NCI-H526 (cell line): ENCODE results near the gene GABBR2.

Experiments
- DNase-seq, 2 experiments: peaks; one replicate each; lab custom pipeline; 2025; lab: John Stamatoyannopoulos, UW

The GABBR2 gene

GRCh38 chr9:98720402-98720801 lies 11.7 kb upstream of the GABBR2 start:
- DNase-seq = no peak

GRCh38 chr9:98719055-98719454 lies 10.3 kb upstream of the GABBR2 start:
- no peak for DNase-seq

GRCh38 chr9:98714833-98715232 lies 6.1 kb upstream of the GABBR2 start:
- no peak for DNase-seq

DNA sequence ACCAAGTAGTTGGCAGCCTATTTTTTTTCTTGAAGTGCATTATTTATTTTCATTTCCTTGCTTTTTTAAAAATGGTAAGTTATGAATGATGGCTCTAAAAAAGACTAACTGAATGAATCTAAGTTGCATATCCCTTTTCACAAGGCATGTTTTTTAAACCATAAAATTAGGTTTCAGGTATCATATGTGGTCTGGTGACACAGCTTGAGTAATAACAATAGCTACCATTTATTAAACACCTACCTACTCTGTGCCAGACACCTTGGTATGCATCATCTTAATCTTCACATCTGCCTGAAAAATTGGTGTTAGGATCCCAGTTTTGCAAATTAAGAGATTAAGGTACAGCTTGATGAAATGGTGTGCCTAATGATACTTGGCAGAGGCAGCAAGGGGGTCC lies 4.3 kb upstream of the GABBR2 start:
- DNase-seq = no peak

- no peak for DNase-seq
Observed at GRCh38 chr9:98709968-98710965, 1.5 kb upstream of the GABBR2 start.

- peak in 1 of 2 experiments; percentile 33 for DNase-seq
Observed at GRCh38 chr9:98708103-98708932, 417 bp downstream of the GABBR2 start.

DNA sequence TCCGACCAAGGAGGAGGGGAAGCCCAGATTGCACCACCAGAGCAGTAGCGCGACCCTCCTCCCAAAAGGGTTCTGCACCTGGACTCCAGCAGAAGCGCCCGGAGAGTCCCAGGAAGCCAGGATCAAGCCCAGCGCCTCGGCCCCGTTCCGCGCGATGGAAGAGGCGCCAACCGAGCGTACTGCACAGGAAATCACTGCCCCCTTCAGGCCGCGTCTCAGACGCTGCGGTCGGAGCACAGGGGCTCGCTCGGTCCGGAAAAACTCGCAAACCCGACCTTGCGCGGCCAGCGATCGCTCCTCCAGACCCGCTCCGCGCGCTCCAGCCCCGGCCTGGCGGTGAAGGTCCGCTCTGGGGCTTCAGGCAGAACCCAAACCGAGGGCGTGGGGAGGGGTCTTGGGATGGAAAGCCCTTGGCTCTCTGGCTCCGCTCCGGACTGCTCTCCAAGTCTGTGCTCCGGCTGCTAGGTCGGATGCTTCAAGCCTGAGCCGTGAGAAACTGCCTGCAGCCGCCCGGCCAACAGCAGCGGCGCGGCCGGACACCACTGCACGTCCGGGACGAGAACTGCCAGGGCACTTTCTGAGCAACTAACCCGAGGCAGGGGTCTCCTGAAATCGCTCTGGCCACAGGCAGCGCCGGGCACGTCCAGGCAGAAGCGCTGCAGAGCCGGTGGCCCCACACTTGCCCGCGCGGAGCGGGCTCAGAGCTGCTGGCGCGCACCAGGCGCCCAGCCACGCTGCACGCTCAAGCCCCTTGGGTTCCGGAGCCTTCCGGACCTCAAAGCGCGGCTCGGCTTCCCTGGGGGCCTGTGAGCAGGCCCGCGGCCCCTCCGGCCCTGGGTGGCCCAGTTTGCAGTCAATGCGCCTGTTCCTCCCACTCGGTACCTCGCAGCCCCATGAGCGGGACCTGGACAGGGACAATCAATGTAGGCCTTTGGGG lies 1.3 kb downstream of the GABBR2 start:
- peak; percentile 67 to 86 for DNase-seq

DNA sequence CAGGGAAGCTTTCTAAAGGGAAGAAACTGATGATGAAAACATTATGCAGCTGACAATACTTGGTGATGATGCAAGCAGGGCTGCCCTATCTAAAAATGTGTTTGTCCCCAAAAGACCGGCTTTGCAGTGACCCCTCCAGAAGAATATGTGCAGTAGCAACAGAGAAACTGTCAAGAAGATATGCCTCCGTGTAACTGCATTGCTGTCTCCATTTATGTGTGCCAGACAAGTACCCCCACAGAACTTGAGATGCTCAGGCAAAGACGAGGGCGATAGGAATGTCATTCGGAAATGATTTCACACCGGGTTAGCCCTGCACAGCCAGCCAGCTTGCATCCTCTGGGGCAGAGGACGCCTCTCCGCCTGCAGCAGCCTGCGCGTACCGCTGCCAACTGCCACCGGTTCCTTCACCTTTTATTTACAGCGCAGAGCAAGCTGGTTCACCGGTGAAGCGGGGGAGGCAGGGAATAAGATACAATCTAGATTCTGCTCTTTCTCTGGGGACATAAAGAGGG lies 2.0 kb downstream of the GABBR2 start:
- DNase-seq = peak in 1 of 2 experiments; percentile 53

- DNase-seq = no peak
Observed at GRCh38 chr9:98702835-98703380, 5.8 kb downstream of the GABBR2 start.

- no peak for DNase-seq
Observed at GRCh38 chr9:98702340-98702739, 6.4 kb downstream of the GABBR2 start.

DNA sequence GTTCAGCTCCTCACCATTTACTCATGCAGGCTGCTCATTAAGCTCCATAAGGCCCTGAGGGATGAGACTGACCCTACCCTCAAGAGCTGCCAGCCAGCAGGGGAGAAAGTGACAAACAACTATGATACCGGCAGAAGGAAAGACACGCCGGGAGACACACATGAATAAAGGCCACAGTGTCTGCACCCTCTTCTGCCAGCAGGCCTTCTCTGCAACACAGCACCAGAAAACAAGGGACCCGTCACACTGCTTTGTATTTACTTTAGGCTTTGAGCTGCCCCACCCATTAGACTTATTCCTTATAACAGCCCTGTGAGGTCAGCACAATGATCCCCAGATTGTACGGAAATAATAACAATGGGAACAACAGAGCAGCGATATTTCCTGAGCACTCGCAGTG lies 7.2 kb downstream of the GABBR2 start:
- no peak for DNase-seq

- DNase-seq = no peak
Observed at GRCh38 chr9:98700801-98701200, 7.9 kb downstream of the GABBR2 start.

DNA sequence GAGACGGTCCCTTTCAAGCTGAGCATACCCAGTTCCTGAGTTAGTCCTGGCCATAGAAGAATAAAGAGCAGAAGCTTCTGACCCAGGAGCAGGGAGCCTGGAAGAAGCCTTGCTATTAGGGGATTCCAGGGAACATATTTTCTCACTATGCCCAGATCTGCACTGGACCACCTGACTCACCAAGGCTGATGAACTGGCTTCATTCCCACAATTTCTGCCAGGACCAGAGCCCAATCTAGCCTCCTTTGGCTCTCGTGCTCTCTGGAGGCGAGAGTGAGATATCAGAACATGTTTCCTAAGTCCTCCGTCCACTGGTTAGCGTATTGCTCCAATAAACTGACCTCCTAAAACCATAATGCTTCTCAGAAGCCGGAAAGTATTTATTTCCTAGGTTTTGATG lies 9.9 kb downstream of the GABBR2 start:
- DNase-seq = no peak

DNA sequence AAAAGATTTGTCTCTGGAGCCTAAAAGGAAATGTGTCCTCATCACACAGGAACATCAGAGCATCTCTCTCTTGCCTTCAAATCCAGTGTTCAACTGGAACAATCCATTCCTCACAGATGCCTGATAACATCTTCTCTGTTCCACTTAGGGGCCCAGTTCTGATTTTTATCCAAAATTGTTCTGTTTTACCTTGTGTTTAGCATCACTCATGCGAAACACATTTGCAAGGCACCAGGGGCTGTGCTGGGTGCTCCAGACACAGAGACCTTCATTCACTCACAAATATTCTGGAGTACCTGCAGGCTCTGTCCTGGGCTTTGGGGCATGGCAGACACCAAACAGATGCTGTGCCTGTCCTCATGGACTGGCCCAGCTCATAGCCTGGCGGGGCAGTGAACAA lies 13.8 kb downstream of the GABBR2 start:
- no peak for DNase-seq

- no peak for DNase-seq
Observed at GRCh38 chr9:98692392-98692791, 16.3 kb downstream of the GABBR2 start.

DNA sequence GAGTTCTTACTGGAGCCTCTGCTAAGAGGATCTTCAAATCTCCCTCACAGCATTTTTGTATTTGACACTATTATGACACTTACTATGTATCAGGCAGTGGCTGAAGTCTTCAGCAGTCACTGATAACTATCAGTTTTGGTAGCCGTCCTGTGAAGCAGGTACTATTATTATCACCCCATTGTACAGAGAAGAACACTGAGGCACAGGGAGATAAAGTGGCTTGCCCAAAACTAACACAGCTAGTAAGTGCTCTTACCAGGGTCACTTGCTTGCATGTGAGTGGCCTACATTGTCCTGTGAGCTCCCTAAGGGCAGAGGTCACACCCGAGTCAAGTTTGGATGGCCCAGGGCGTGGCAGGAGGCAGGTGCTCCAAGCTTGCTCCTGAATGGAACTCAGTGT lies 16.8 kb downstream of the GABBR2 start:
- DNase-seq = no peak

DNA sequence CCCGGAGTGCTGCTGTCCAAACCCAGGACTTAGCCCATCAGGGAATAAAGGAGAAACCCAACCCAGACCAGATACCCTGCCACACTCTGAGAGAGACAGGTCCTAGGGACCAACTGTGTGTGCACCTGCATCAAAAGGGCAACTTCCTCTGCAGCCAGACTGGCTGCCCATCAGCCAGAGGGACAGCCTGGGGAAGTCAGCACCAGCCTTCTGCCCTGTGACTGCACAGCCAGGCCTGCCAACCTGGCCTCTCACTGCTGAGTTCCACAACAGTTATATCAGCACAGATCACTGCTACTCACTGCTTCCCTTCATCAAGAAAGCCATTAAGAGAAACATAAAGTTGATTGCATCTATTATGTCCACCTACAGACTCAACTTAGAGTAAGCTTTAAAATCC lies 18.0 kb downstream of the GABBR2 start:
- DNase-seq = no peak

GRCh38 chr9:98688710-98689495 lies 19.8 kb downstream of the GABBR2 start:
- no peak for DNase-seq

DNA sequence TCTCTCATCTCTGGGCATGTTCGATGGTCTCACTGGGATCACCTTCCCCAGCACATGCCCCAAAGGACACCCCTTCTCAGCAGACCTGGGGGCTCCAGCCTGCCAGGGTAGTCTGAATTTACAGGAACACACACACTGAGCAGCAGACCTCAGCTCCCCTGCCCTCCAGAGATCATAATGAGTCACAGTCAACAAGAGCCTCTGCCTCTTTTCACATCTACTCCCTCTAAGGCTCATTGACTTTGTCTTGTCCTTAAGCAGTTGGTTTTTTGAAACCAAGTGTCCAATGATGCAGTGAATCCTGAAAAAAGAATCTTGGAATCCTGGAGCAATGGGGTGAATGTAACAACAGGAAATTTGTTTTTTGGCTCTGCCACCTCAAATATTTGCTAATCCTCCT lies 20.8 kb downstream of the GABBR2 start:
- DNase-seq = no peak
